Measurements from ENCODE around the gene ELOB.

GRCh38 chr16:2784358-2785100, 7.4 kb upstream of the ELOB start:
- TF ChIP-seq CTCF (IDR thresholded peaks at IDR 0.05) (no peak), POLR2A (IDR thresholded peaks at IDR 0.05) (no peak)
